Measurements from ENCODE around the gene CCDC188. TPM values are rescaled to one million over a fixed set of nuclear protein-coding genes. Genes with fewer than 3 reads are reported as not detected.

The CCDC188 gene
- total and polyA plus RNA-seq, 9 of the 15 experiments (the other 6 are each of a cell fraction or from before 2014, with no cell fraction given): not detected

DNA sequence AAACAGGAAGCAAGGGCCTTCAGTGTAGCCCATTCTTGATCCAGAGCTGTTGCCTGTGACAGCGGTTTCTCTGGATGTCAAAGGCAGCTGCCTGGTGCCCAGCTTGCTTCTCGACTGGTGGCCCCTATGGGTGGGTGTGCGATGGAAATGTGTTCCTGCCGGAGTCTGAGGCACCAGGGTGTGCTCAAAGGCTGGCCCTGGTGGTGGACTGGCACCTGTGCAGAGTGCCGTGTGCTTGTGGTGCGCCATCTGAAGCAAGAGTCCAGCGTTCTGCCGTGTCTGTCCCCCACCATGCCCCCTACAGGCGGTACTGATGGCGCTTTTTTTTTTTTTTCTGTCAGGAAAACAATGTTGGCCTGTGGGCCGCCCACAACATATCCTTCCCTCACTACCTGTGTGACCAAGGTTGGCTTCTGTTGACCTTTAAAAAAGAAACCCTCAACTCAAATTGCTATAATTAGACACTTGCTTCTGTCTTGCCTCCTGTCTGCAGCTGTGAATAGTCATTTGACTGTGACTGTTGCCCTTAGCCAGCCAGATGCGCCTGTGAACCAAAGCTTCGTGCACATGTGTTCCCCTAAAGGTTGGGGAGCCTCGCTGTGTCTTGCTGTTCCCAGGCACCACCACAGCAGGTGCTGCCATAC, 39.7 kb downstream of the CCDC188 start (continued):
- TF ChIP-seq, protein P1, sequence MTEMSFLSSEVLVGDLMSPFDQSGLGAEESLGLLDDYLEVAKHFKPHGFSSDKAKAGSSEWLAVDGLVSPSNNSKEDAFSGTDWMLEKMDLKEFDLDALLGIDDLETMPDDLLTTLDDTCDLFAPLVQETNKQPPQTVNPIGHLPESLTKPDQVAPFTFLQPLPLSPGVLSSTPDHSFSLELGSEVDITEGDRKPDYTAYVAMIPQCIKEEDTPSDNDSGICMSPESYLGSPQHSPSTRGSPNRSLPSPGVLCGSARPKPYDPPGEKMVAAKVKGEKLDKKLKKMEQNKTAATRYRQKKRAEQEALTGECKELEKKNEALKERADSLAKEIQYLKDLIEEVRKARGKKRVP (CRISPR knock-in tag; IDR thresholded peaks at IDR 0.05): 0 out of 2 replicates have a peak, but pooled peaks have one; percentile 5
- TF ChIP-seq ZFX (CRISPR knock-in tag; IDR thresholded peaks at IDR 0.05) (no peak), YY1 (IDR thresholded peaks at IDR 0.05; ENCODE audit: borderline replicate concordance in 1 of 3, control insufficient read depth in 1 of 3, extremely low read depth in 1 of 3, insufficient read depth in 3 of 3, insufficient read length in 1 of 3, insufficient replicate concordance in 2 of 3, low read depth in 1 of 3, low read length in 2 of 3) (peak in 2 of 3 experiments; percentile 12 to 71), PHF20 (IDR thresholded peaks at IDR 0.05; ENCODE audit: partially characterized antibody) (no peak), ZNF764 (CRISPR knock-in tag; IDR thresholded peaks at IDR 0.05; ENCODE audit: low read depth) (peak; percentile 39; the same call in 1 of the 2 replicates), ZNF668 (CRISPR knock-in tag; IDR thresholded peaks at IDR 0.05) (no peak), CXXC5 (CRISPR knock-in tag; IDR thresholded peaks at IDR 0.05) (peak; percentile 51), ETV1 (tag; conservative IDR thresholded peaks at IDR 0.05; ENCODE audit: low read depth) (no peak), ARHGAP35 (IDR thresholded peaks at IDR 0.05; ENCODE audit: partially characterized antibody) (peak; percentile 6), SRSF3 (IDR thresholded peaks at IDR 0.05; ENCODE audit: insufficient read depth, low read length) (no peak), OTX1 (CRISPR knock-in tag; IDR thresholded peaks at IDR 0.05) (peak; percentile 55; the same call in 1 of the 2 replicates)
- TF ChIP-seq, protein P2, sequence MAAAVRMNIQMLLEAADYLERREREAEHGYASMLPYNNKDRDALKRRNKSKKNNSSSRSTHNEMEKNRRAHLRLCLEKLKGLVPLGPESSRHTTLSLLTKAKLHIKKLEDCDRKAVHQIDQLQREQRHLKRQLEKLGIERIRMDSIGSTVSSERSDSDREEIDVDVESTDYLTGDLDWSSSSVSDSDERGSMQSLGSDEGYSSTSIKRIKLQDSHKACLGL (CRISPR knock-in tag; IDR thresholded peaks at IDR 0.05; ENCODE audit: borderline replicate concordance, poor library complexity, severe bottlenecking): peak; percentile 6
- TF ChIP-seq, protein P3, sequence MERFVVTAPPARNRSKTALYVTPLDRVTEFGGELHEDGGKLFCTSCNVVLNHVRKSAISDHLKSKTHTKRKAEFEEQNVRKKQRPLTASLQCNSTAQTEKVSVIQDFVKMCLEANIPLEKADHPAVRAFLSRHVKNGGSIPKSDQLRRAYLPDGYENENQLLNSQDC (CRISPR knock-in tag; IDR thresholded peaks at IDR 0.05): peak; percentile 65; the same call in 1 of the 2 replicates
- TF ChIP-seq, protein P4, sequence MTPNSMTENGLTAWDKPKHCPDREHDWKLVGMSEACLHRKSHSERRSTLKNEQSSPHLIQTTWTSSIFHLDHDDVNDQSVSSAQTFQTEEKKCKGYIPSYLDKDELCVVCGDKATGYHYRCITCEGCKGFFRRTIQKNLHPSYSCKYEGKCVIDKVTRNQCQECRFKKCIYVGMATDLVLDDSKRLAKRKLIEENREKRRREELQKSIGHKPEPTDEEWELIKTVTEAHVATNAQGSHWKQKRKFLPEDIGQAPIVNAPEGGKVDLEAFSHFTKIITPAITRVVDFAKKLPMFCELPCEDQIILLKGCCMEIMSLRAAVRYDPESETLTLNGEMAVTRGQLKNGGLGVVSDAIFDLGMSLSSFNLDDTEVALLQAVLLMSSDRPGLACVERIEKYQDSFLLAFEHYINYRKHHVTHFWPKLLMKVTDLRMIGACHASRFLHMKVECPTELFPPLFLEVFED (CRISPR knock-in tag; conservative IDR thresholded peaks at IDR 0.05): peak; percentile 90
- TF ChIP-seq, protein P5, sequence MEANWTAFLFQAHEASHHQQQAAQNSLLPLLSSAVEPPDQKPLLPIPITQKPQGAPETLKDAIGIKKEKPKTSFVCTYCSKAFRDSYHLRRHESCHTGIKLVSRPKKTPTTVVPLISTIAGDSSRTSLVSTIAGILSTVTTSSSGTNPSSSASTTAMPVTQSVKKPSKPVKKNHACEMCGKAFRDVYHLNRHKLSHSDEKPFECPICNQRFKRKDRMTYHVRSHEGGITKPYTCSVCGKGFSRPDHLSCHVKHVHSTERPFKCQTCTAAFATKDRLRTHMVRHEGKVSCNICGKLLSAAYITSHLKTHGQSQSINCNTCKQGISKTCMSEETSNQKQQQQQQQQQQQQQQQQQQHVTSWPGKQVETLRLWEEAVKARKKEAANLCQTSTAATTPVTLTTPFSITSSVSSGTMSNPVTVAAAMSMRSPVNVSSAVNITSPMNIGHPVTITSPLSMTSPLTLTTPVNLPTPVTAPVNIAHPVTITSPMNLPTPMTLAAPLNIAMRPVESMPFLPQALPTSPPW (CRISPR knock-in tag; IDR thresholded peaks at IDR 0.05): no peak
